OCI-LY1 (cell line): ENCODE data around the gene PACS2.

Experiments
- H2AFZ ChIP-seq: fragments of 200-600 bp; sonication (generic), shearing (Covaris generic); 2 replicates; pipeline ENCODE4 v1.6.0; 2014; ENCODE audit warnings: antibody characterized with exemption, mild to moderate bottlenecking, low read length
- H3F3A ChIP-seq: fragments of 200-600 bp; sonication (generic), shearing (Covaris generic); 2 replicates; pipeline ENCODE4 v1.6.0; 2014; ENCODE audit warnings: mild to moderate bottlenecking, antibody characterized with exemption, low read length, moderate library complexity; ENCODE audit not compliant: insufficient read depth
- H3K27ac ChIP-seq: fragments of 200-600 bp; sonication (generic); 2 replicates; pipeline ENCODE4 v1.5.1; 2014; ENCODE audit warnings: low read length, mixed run types, mild to moderate bottlenecking, low read depth; ENCODE audit not compliant: poor library complexity, severe bottlenecking
- H3K27me3 ChIP-seq: fragments of 200-600 bp; sonication (generic); 2 replicates; pipeline ENCODE4 v1.6.0; 2014; ENCODE audit warnings: antibody characterized with exemption, mild to moderate bottlenecking, low read length, moderate library complexity; ENCODE audit not compliant: insufficient read depth
- H3K36me3 ChIP-seq: fragments of 200-600 bp; sonication (generic); 2 replicates; pipeline ENCODE4 v1.6.1; 2014; ENCODE audit warnings: mild to moderate bottlenecking, antibody characterized with exemption, low read length, moderate library complexity, mixed read lengths; ENCODE audit not compliant: insufficient read depth
- H3K4me1 ChIP-seq: fragments of 200-600 bp; sonication (generic); 2 replicates; pipeline ENCODE4 v1.5.1; 2014; ENCODE audit warnings: mild to moderate bottlenecking, low read length, moderate library complexity; ENCODE audit not compliant: insufficient read depth, severe bottlenecking
- H3K4me2 ChIP-seq: fragments of 200-600 bp; sonication (generic), shearing (Covaris generic); 2 replicates; pipeline ENCODE4 v1.6.1; 2014; ENCODE audit warnings: low read length
- H3K4me3 ChIP-seq: fragments of 200-600 bp; sonication (generic); 2 replicates; pipeline ENCODE4 v1.5.1; 2014; ENCODE audit warnings: low read length, low read depth, mild to moderate bottlenecking, mixed read lengths; ENCODE audit not compliant: poor library complexity, severe bottlenecking
- H3K79me2 ChIP-seq: fragments of 200-600 bp; shearing (Covaris generic); 2 replicates; pipeline ENCODE4 v1.6.1; 2016; ENCODE audit warnings: mixed run types, low read length, mixed read lengths; ENCODE audit not compliant: insufficient read depth
- H3K9ac ChIP-seq: fragments of 200-600 bp; sonication (generic), shearing (Covaris generic); 2 replicates; pipeline ENCODE4 v1.6.1; 2014; ENCODE audit warnings: mild to moderate bottlenecking, low read length, mixed read lengths
- H3K9me2 ChIP-seq: fragments of 200-600 bp; sonication (generic), shearing (Covaris generic); 2 replicates; pipeline ENCODE4 v1.6.1; 2014; ENCODE audit warnings: low read depth, mild to moderate bottlenecking, low read length, mixed read lengths
- H3K9me3 ChIP-seq: fragments of 200-600 bp; shearing (Covaris generic); 2 replicates; pipeline ENCODE4 v1.6.1; 2014; ENCODE audit warnings: low read length, mixed read lengths
- H4K20me1 ChIP-seq: fragments of 200-600 bp; sonication (generic), shearing (Covaris generic); 2 replicates; pipeline ENCODE4 v1.6.0; 2016; ENCODE audit warnings: mild to moderate bottlenecking, low read length; ENCODE audit not compliant: insufficient read depth
- EZH2 ChIP-seq: fragments of 200-600 bp; sonication (generic), shearing (Covaris generic); IDR thresholded peaks from 2 replicates; pipeline ENCODE4 v1.8.0; 2017; ENCODE audit warnings: borderline replicate concordance, mixed run types, mild to moderate bottlenecking, antibody characterized with exemption, low read length, moderate library complexity, mixed read lengths
- TF ChIP-seq, protein P1 (sequence below): fragments of 200-600 bp; sonication (generic), shearing (Covaris generic); IDR thresholded peaks from 2 replicates; pipeline ENCODE4 v1.5.1; 2017; ENCODE audit warnings: mild to moderate bottlenecking, antibody characterized with exemption, low read length, moderate library complexity, mixed read lengths

Gene PACS2

DNA sequence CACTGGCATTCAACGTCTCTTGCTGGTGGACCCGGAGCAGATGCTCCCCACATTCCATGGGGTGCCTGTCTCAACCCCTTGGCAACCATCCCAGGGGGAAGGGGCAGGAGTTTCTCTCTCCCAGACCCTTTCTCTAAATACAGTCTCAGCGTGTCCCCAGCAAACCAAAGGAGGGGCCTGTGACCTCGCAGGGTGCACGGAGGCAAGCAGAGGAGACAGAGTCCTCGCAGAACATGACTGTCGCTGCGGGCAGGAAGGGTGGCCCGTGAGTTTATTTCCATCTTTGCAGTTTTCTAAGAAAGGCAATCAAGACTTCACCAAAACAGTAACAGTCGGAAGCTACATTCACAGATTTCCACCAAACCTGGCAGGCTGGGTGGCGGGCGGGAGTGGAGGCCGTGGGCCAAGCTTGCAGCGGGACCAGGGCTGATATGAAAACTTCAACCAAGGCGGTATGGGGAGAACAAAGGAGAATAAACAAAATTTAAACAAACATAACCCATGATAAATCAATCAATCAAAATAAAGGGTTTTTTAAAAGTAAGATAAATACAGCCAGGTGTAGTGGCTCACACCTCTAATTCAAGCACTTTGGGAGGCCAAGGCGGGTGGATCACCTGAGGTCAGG lies 32.3 kb upstream of the PACS2 start:
- H3K27ac ChIP-seq, result no peak overlapping the region
- no peak overlapping the region for H3K4me2 ChIP-seq
- no peaks in the 10 kb centered on the region for H3K9me2 ChIP-seq
- H3F3A ChIP-seq, result no peaks in the 10 kb centered on the region
- H3K9me3 ChIP-seq, result no peaks in the 10 kb centered on the region
- H3K4me1 ChIP-seq, result no peaks in the 10 kb centered on the region
- H4K20me1 ChIP-seq, result 0 out of 2 replicates have a peak, but pooled peaks cover 7% of the 10 kb centered on the region
- no peak overlapping the region for H3K9ac ChIP-seq
- peaks cover 4% of the 10 kb centered on the region for H3K36me3 ChIP-seq
- TF ChIP-seq, protein P1, sequence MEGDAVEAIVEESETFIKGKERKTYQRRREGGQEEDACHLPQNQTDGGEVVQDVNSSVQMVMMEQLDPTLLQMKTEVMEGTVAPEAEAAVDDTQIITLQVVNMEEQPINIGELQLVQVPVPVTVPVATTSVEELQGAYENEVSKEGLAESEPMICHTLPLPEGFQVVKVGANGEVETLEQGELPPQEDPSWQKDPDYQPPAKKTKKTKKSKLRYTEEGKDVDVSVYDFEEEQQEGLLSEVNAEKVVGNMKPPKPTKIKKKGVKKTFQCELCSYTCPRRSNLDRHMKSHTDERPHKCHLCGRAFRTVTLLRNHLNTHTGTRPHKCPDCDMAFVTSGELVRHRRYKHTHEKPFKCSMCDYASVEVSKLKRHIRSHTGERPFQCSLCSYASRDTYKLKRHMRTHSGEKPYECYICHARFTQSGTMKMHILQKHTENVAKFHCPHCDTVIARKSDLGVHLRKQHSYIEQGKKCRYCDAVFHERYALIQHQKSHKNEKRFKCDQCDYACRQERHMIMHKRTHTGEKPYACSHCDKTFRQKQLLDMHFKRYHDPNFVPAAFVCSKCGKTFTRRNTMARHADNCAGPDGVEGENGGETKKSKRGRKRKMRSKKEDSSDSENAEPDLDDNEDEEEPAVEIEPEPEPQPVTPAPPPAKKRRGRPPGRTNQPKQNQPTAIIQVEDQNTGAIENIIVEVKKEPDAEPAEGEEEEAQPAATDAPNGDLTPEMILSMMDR, result no peak
- TF ChIP-seq EZH2, result no peak
- peaks cover 4% of the 10 kb centered on the region; the same call in 1 of the 2 replicates for H3K27me3 ChIP-seq
- no peak overlapping the region for H2AFZ ChIP-seq
- no peak overlapping the region for H3K4me3 ChIP-seq
- H3K79me2 ChIP-seq, result no peaks in the 10 kb centered on the region

DNA sequence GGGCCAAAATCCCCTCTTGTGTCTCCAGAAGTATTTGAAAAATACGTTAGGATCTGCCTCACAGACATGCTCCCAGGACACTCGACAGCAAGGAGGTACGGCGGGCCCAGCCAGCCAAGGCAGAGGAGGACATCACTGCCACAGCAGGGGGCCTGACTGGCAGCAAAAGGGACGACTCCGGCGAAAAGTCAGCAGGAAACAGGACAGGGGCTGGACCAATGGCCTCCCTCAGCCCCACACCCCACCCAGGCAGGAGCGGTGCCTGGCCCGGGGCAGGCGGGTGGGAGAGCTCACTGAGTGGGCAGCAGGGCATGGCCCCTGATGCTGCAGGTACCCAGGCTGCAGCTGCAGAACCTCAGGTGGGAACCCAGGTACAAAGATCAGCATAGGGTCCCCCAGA lies 31.5 kb upstream of the PACS2 start:
- H3K27ac ChIP-seq, result no peak overlapping the region
- no peaks in the 10 kb centered on the region for H3F3A ChIP-seq
- no peak overlapping the region for H3K4me2 ChIP-seq
- H3K4me1 ChIP-seq, result no peaks in the 10 kb centered on the region
- 0 out of 2 replicates have a peak, but pooled peaks cover 7% of the 10 kb centered on the region for H4K20me1 ChIP-seq
- peaks cover 4% of the 10 kb centered on the region for H3K36me3 ChIP-seq
- H3K4me3 ChIP-seq, result no peak overlapping the region
- H3K9ac ChIP-seq, result no peak overlapping the region
- no peaks in the 10 kb centered on the region for H3K79me2 ChIP-seq
- peaks cover 4% of the 10 kb centered on the region; the same call in 1 of the 2 replicates for H3K27me3 ChIP-seq
- no peaks in the 10 kb centered on the region for H3K9me3 ChIP-seq
- TF ChIP-seq EZH2, result no peak
- TF ChIP-seq, protein P1, result no peak
- no peaks in the 10 kb centered on the region for H3K9me2 ChIP-seq
- no peak overlapping the region for H2AFZ ChIP-seq

DNA sequence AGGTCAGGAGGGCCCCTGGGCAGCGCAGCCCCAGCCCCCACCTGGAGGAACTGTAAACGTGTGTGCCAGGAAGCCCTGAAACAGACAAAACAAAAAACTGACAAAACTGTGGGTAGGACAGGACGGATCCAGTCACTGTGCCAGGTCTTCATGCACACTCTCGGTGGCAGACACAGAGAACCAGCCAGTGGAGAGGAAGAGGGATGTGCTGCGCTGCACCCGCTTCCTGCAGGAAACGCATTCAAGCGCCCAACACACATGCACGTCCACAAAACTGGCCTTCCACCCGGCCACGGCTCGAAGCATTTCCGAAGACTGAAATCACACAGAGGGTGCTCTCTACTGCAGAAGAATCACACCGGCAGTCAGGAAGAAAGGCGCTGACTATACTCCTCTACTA lies 30.6 kb upstream of the PACS2 start:
- H2AFZ ChIP-seq, result no peak overlapping the region
- peaks cover 4% of the 10 kb centered on the region; the same call in 1 of the 2 replicates for H3K27me3 ChIP-seq
- H3K79me2 ChIP-seq, result no peaks in the 10 kb centered on the region
- no peak overlapping the region for H3K27ac ChIP-seq
- H3K9ac ChIP-seq, result no peak overlapping the region
- H3K4me1 ChIP-seq, result no peaks in the 10 kb centered on the region
- H3K9me2 ChIP-seq, result no peaks in the 10 kb centered on the region
- peaks cover 4% of the 10 kb centered on the region for H3K36me3 ChIP-seq
- no peaks in the 10 kb centered on the region for H3F3A ChIP-seq
- no peak overlapping the region for H3K4me3 ChIP-seq
- no peaks in the 10 kb centered on the region for H3K9me3 ChIP-seq
- no peak overlapping the region for H3K4me2 ChIP-seq
- no peak for TF ChIP-seq EZH2
- TF ChIP-seq, protein P1, result no peak
- 0 out of 2 replicates have a peak, but pooled peaks cover 7% of the 10 kb centered on the region for H4K20me1 ChIP-seq
